ENCODE results near the gene PDE5A.

DNA sequence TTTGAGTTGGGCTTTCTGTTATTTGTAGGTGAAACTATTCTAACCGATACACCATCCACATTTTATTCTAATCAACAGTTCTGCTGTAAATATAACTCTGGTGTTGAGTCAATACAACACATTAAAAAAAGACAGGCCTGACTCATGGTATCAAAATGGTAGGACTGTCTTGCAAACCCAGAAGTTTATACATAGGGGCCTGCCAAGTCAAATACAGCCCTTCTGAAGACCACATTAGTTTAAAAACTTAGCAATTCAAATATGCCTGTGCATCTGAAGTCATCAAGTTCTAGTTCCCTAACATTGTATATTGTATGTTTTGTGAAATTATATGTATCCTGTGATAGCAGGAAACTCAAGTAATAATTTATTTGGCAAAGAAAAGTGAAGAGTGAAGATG lies 24.4 kb upstream of the PDE5A start:
- TF ChIP-seq, protein P1, sequence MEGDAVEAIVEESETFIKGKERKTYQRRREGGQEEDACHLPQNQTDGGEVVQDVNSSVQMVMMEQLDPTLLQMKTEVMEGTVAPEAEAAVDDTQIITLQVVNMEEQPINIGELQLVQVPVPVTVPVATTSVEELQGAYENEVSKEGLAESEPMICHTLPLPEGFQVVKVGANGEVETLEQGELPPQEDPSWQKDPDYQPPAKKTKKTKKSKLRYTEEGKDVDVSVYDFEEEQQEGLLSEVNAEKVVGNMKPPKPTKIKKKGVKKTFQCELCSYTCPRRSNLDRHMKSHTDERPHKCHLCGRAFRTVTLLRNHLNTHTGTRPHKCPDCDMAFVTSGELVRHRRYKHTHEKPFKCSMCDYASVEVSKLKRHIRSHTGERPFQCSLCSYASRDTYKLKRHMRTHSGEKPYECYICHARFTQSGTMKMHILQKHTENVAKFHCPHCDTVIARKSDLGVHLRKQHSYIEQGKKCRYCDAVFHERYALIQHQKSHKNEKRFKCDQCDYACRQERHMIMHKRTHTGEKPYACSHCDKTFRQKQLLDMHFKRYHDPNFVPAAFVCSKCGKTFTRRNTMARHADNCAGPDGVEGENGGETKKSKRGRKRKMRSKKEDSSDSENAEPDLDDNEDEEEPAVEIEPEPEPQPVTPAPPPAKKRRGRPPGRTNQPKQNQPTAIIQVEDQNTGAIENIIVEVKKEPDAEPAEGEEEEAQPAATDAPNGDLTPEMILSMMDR (IDR thresholded peaks at IDR 0.05; ENCODE audit: poor library complexity, severe bottlenecking) = no peak
- TF ChIP-seq EP300 (conservative IDR thresholded peaks at IDR 0.05; ENCODE audit: poor library complexity, severe bottlenecking) (no peak), POLR2AphosphoS5 (IDR thresholded peaks at IDR 0.05) (no peak)
